Gastrocnemius medialis (tissue), 4 donors: Measurements from ENCODE around the gene MCF2L2. TPM values are rescaled to one million over a fixed set of nuclear protein-coding genes. Genes with fewer than 3 reads are reported as not detected.

Experiments used
- ATAC-seq, 2 donors: fragments of 150-250 bp; one replicate each; pipeline ENCODE4 v1.9.1; 2016
- DNase-seq, 2 donors: peaks; one replicate each; pipeline ENCODE4 v3.0.0-alpha.2; 2019
- H3K27ac ChIP-seq, 4 donors: fragments of 200-600 bp; sonication (generic); 1 replicate in 1 of 4; 2 replicates in 3 of 4; pipeline ENCODE4 v1.5.1; 2016 to 2018; ENCODE audit warnings: mild to moderate bottlenecking in 2 of 4, moderate library complexity in 1 of 4
- H3K27me3 ChIP-seq, 3 donors: fragments of 200-600 bp; sonication (generic) in 2 of 3; 1 replicate in 1 of 3; 2 replicates in 2 of 3; pipeline versions ENCODE4 v1.5.1 to v1.6.0; 2016 to 2019; ENCODE audit warnings: mild to moderate bottlenecking in 1 of 3, moderate library complexity in 1 of 3
- H3K36me3 ChIP-seq, 2 donors: fragments of 200-600 bp; sonication (generic) in 1 of 2; one replicate each; pipeline ENCODE4 v1.5.1; 2017 to 2018
- H3K4me1 ChIP-seq, 2 donors: fragments of 200-600 bp; sonication (generic) in 1 of 2; one replicate each; pipeline ENCODE4 v1.5.1; 2016 to 2017; ENCODE audit warnings: mild to moderate bottlenecking in 2 of 2
- H3K4me3 ChIP-seq, 4 donors: fragments of 200-600 bp; sonication (generic) in 3 of 4; 1 replicate in 1 of 4; 2 replicates in 3 of 4; pipeline ENCODE4 v1.5.1; 2016 to 2019; ENCODE audit warnings: mild to moderate bottlenecking in 2 of 4
- H3K9me3 ChIP-seq, 3 donors: fragments of 200-600 bp; sonication (generic) in 2 of 3; 1 replicate in 1 of 3; 2 replicates in 2 of 3; pipeline ENCODE4 v1.5.1; 2016 to 2019
- POLR2A ChIP-seq, 2 donors: fragments of 450-650 bp; IDR thresholded peaks; one replicate each; pipeline ENCODE4 v1.6.1; 2017; ENCODE audit warnings: antibody characterized with exemption in 2 of 2, mild to moderate bottlenecking in 2 of 2, moderate library complexity in 2 of 2
- in situ Hi-C, 4 donors: fragments of 200-750 bp; cut with MboI; loops; one replicate each; pipeline versions ENCODE4 v1.15.0 to v1.8.0; 2017; ENCODE audit warnings: low sequenced_read_pairs in 4 of 4
- intact Hi-C: fragments of 100-400 bp; cut with DNase I; formaldehyde crosslinking; loops from one replicate; pipeline ENCODE4 v1.15.1; 2023; ENCODE audit warnings: low total_unique reads
- total RNA-seq, 4 donors: library from RNA; depleted of rRNA; stranded (reverse); fragments of >200 nt; gene quantifications; one replicate each; pipeline versions ENCODE4 v1.1.0 to v1.2.3, GENCODE V29; 2016
- TF ChIP-seq, protein P1 (sequence below), 5 experiments: fragments of 450-650 bp in 3 of 5; fragments of 200-600 bp in 2 of 5; sonication (generic) in 2 of 5; IDR thresholded peaks in 4 of 5; conservative IDR thresholded peaks in 1 of 5; 1 replicate in 4 of 5; 2 replicates in 1 of 5; pipeline ENCODE4 v1.5.1; 2016 to 2019; ENCODE audit warnings: antibody characterized with exemption in 5 of 5, mild to moderate bottlenecking in 3 of 5, moderate library complexity in 3 of 5

The MCF2L2 gene
- total RNA-seq, 4 donors from 2014 or later = 0.27 to 0.61 (median 0.46) TPM

DNA sequence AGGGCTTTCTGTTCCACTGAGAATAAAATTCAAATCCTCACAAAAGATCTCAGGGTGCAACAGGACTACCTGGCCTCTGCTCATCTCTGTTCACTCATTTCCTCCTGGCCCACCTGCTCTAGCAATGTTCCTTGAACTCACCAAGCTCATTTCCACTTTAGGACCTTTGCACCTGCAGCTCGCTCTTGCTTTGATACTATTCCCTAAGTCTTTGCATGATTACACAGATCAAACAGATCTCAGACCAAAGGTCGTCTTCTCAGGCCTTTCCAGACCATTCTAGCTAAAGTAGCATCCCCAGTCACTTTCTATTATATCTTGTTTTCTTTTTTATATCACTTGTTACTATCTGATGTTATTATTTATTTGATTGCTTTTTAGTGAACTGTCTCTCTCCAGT, 120.7 kb downstream of the MCF2L2 start:
- ATAC-seq = no peak
- no peak for DNase-seq
- peak overlapping the region; percentile 89 to 99 (median 93) for H3K27ac ChIP-seq
- H3K36me3 ChIP-seq = no peaks in the 10 kb centered on the region
- TF ChIP-seq, protein P1, sequence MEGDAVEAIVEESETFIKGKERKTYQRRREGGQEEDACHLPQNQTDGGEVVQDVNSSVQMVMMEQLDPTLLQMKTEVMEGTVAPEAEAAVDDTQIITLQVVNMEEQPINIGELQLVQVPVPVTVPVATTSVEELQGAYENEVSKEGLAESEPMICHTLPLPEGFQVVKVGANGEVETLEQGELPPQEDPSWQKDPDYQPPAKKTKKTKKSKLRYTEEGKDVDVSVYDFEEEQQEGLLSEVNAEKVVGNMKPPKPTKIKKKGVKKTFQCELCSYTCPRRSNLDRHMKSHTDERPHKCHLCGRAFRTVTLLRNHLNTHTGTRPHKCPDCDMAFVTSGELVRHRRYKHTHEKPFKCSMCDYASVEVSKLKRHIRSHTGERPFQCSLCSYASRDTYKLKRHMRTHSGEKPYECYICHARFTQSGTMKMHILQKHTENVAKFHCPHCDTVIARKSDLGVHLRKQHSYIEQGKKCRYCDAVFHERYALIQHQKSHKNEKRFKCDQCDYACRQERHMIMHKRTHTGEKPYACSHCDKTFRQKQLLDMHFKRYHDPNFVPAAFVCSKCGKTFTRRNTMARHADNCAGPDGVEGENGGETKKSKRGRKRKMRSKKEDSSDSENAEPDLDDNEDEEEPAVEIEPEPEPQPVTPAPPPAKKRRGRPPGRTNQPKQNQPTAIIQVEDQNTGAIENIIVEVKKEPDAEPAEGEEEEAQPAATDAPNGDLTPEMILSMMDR (IDR thresholded peaks at IDR 0.05 in 4 of 5, conservative IDR thresholded peaks at IDR 0.05 in 1 of 5) = no peak
- TF ChIP-seq POLR2A (IDR thresholded peaks at IDR 0.05) = no peak
- H3K27me3 ChIP-seq = no peaks in the 10 kb centered on the region
- H3K9me3 ChIP-seq = no peaks in the 10 kb centered on the region
- H3K4me1 ChIP-seq = peaks cover 49 to 61% of the 10 kb centered on the region in 2 donors
- intact Hi-C loops = loop anchor here (2.0 to 10.0 kb wide), 3 partner anchors 41 to 1027 kb away; partner anchors contain the start of genes B3GNT5 and FAM131A
- in situ Hi-C loops = loop anchor here in 1 of 4 donors (10.0 kb wide), 1 partner anchor 53 kb away; the partner anchor contains the start of gene B3GNT5
- H3K4me3 ChIP-seq = no peak overlapping the region

DNA sequence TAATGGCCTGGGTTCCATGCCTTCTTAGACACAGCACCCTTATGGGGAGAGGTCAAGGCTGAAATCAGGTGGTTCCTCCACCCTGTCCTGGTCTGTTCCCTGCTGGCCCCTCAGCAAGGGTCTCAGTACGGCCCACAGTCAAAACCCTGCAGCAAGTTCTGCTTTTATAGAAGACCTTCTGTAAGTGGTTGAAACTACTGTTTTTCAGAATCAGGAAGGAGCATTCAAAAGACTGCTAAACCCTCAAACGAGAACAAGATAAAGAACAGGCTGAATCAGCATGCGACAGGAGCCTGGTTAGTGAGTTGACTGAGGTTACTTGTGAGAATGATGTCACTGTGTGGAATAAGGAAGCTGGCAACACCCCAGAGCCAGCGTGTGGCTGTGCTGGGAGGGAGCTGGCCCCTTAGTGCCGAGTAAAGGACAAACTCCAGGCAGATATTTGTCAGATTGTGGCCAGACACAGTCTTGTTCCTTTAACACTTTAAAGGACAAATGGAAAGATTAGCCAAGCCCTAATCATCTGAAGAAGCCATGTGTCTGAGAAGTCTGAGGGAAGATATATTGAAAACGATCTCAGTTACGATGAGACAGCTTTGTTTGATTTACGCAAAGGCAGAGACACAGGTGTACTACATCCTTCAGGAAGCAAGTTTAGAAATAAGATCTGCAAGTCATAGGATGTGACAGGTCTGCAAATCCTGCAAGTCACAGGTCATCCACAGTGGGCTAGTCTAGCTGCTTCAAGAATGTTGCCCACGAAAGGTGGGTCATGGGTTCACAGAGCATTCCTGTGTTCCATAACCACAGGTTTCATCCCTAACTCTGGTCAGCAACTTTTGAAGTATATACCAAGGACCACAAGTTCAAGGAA, 121.4 kb downstream of the MCF2L2 start:
- H3K4me1 ChIP-seq = peaks cover 49 to 67% of the 10 kb centered on the region in 2 donors

DNA sequence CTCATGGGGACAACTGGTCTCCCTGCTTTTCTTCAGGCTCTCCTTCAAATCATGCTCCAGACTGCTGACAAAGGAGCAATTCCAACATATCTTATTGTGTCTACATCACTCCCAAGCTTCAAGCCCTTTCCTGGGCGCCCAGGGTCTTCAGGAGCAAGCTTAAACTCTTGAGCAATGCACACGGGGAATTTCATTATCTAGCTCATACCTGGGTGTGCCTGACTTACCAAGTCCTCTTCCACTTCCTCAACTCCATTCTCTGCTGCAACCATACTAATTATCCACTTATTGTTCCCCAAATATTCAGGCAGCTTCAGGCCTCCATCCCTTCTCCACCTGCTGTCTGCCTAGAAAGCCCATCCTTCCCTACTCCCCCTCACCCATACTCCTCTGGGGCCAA, 124.7 kb downstream of the MCF2L2 start:
- intact Hi-C loops = loop anchor here (10.0 kb wide), 1 partner anchor 1031 kb away; the partner anchor contains the start of gene FAM131A

More for the DNA sequence above, 121.4 kb downstream of the MCF2L2 start:
- Histone ChIP-seq H3K9me3 (no peaks in the 10 kb centered on the region), H3K36me3 (no peaks in the 10 kb centered on the region), H3K4me3 (peak overlapping the region in 1 of 4 donors; percentile 21), H3K27ac (peak overlapping the region; percentile 89 to 99 (median 93)), H3K27me3 (no peaks in the 10 kb centered on the region)
- intact Hi-C loops = loop anchor here (2.0 to 10.0 kb wide), 3 partner anchors 40 to 1028 kb away; partner anchors contain the start of genes B3GNT5 and FAM131A
- in situ Hi-C loops = loop anchor here in 1 of 4 donors (10.0 kb wide), 1 partner anchor 52 kb away; the partner anchor contains the start of gene B3GNT5
- ATAC-seq = peak; percentile 76
- TF ChIP-seq, protein P1 (IDR thresholded peaks at IDR 0.05 in 4 of 5, conservative IDR thresholded peaks at IDR 0.05 in 1 of 5) = no peak
- peak; percentile 9 to 53 for TF ChIP-seq POLR2A (IDR thresholded peaks at IDR 0.05)
- DNase-seq = peak; percentile 71 to 90

DNA sequence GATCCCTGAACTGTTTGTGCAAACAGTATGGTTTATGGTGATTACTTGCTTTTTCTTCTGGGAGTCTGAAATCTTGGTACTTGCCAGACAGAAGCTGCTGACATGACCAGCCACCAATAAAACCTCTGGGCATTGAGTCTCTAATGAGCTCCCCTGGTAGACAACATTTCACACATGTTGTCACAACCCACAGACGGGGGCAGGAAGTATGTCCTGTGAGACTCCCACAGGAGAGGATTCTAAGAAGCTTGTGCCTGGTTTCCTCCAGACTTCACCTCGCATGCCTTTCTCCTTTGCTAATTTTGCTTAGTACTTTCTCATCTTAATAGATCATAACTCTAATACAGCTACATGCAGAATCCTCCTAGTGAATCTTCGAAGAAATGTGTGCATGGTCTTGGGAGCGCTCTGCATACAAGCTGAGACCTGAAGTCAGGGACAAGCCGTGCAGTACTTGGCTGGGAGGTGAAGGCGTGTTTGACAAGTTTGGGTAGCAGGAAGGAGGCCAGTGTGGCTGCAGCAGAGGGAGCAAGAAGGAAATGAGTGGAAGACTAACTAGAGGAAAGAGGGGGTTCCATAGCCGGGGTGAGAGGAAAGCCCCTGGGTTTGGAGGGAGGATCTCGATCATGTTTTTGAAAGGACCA, 126.4 kb downstream of the MCF2L2 start:
- in situ Hi-C loops = loop anchor here in 1 of 4 donors (10.0 kb wide), 1 partner anchor 47 kb away; the partner anchor contains the start of gene B3GNT5
- intact Hi-C loops = loop anchor here (10.0 kb wide), 1 partner anchor 1033 kb away; the partner anchor contains the start of gene FAM131A

More for the DNA sequence above, 124.7 kb downstream of the MCF2L2 start:
- no peaks in the 10 kb centered on the region for H3K27me3 ChIP-seq
- in situ Hi-C loops = loop anchor here in 1 of 4 donors (10.0 kb wide), 1 partner anchor 49 kb away; the partner anchor contains the start of gene B3GNT5
- peaks cover 56 to 85% of the 10 kb centered on the region in 2 donors for H3K4me1 ChIP-seq
- DNase-seq = no peak
- H3K27ac ChIP-seq = peak overlapping the region; percentile 89 to 99 (median 92)
- no peaks in the 10 kb centered on the region for H3K36me3 ChIP-seq
- H3K4me3 ChIP-seq = no peak overlapping the region
- H3K9me3 ChIP-seq = no peaks in the 10 kb centered on the region
- no peak for ATAC-seq
- TF ChIP-seq, protein P1 (IDR thresholded peaks at IDR 0.05 in 4 of 5, conservative IDR thresholded peaks at IDR 0.05 in 1 of 5) = no peak
- no peak for TF ChIP-seq POLR2A (IDR thresholded peaks at IDR 0.05)

More for the DNA sequence above, 126.4 kb downstream of the MCF2L2 start:
- H3K36me3 ChIP-seq = no peaks in the 10 kb centered on the region
- no peaks in the 10 kb centered on the region for H3K9me3 ChIP-seq
- TF ChIP-seq, protein P1 (IDR thresholded peaks at IDR 0.05 in 4 of 5, conservative IDR thresholded peaks at IDR 0.05 in 1 of 5) = no peak
- no peak for TF ChIP-seq POLR2A (IDR thresholded peaks at IDR 0.05)
- peak overlapping the region; percentile 89 to 99 (median 94) for H3K27ac ChIP-seq
- H3K27me3 ChIP-seq = no peaks in the 10 kb centered on the region
- DNase-seq = no peak
- peaks cover 61 to 86% of the 10 kb centered on the region in 2 donors for H3K4me1 ChIP-seq
- no peak overlapping the region for H3K4me3 ChIP-seq
- ATAC-seq = no peak
